ENCODE measurements around the gene KDM5C. TPM values are rescaled to one million over a fixed set of nuclear protein-coding genes. Genes with fewer than 3 reads are reported as not detected.

The KDM5C gene
- total RNA-seq, 1 donor from 2014 or later = 123 TPM

GRCh38 chrX:53153581-53153980, 71.4 kb downstream of the KDM5C start:
- intact Hi-C loops (cut with DNase I) = no loop called here
- Histone ChIP-seq H3K4me3 (no peak overlapping the region), H3K27ac (no peak overlapping the region), H3K36me3 (no peaks in the 10 kb centered on the region), H3K4me1 (no peaks in the 10 kb centered on the region), H3K27me3 (no peaks in the 10 kb centered on the region), H3K9me3 (no peaks in the 10 kb centered on the region)
- no peak for TF ChIP-seq POLR2AphosphoS5 (IDR thresholded peaks at IDR 0.05; ENCODE audit: insufficient read depth in 1 of 2, low read depth in 1 of 2)
- no peak for TF ChIP-seq POLR2A (IDR thresholded peaks at IDR 0.05)
- TF ChIP-seq, protein P1, sequence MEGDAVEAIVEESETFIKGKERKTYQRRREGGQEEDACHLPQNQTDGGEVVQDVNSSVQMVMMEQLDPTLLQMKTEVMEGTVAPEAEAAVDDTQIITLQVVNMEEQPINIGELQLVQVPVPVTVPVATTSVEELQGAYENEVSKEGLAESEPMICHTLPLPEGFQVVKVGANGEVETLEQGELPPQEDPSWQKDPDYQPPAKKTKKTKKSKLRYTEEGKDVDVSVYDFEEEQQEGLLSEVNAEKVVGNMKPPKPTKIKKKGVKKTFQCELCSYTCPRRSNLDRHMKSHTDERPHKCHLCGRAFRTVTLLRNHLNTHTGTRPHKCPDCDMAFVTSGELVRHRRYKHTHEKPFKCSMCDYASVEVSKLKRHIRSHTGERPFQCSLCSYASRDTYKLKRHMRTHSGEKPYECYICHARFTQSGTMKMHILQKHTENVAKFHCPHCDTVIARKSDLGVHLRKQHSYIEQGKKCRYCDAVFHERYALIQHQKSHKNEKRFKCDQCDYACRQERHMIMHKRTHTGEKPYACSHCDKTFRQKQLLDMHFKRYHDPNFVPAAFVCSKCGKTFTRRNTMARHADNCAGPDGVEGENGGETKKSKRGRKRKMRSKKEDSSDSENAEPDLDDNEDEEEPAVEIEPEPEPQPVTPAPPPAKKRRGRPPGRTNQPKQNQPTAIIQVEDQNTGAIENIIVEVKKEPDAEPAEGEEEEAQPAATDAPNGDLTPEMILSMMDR (IDR thresholded peaks at IDR 0.05) = no peak
- no peak for DNase-seq (ENCODE audit: extremely low spot score in 2 of 2)

Small RNA genes within 50 kb of the gene (microRNA-seq; reads per million reads assigned to microRNA genes)
- 1.9 reads per million for gene MIR6894 (ENCODE audit: borderline number of aligned reads, borderline replicate concordance)
- not detected for gene MIR6895 (ENCODE audit: borderline number of aligned reads, borderline replicate concordance)

Small RNA genes within 50 kb of the gene (small RNA-seq; reads per million reads assigned to genes)
- gene AL139396.1 (not detected), gene MIR6894 (not detected), gene MIR6895 (not detected)

Other genes with a start within 250 kb of the KDM5C start
- gene GPR173, start 176.4 kb downstream of the KDM5C start, total RNA-seq = 2.2 TPM
- 85.9 TPM for gene TSPYL2, start 142.8 kb downstream of the KDM5C start, total RNA-seq
- gene KANTR, start 131.1 kb downstream of the KDM5C start, total RNA-seq = 35.8 TPM
- 22.8 TPM for gene IQSEC2, start 56.4 kb upstream of the KDM5C start, total RNA-seq
- gene SMC1A, start 197.4 kb upstream of the KDM5C start, total RNA-seq = 31.4 TPM
- not detected for gene RIBC1, start 197.7 kb upstream of the KDM5C start, total RNA-seq
- 42.0 TPM for gene HSD17B10, start 209.2 kb upstream of the KDM5C start, total RNA-seq